ENCODE data around the gene NKTR. TPM values are rescaled to one million over a fixed set of nuclear protein-coding genes. Genes with fewer than 3 reads are reported as not detected.
A peak's percentile ranks its signal among the peaks of the same experiment; 100 is the strongest.

NKTR gene
- total and polyA plus RNA-seq, 3 donors from 2014 or later: 42.2 to 203 (median 175) TPM

GRCh38 chr3:42653303-42653559 lies 52.7 kb downstream of the NKTR start:
- 31 to 34% methylated on average over 3 of the region's 3 CpGs for WGBS, 2 donors
- H3K36me3 ChIP-seq (ENCODE audit: low read depth, missing control alignments): no peaks in the 10 kb centered on the region
- no peaks in the 10 kb centered on the region for H3K27me3 ChIP-seq
- intact Hi-C loops (cut with DNase I; ENCODE audit: low total_unique reads): loop anchor here (10.0 kb wide), 1 partner anchor 58 kb away; the partner anchor contains the start of gene SS18L2
- no peak for DNase-seq
- TF ChIP-seq CTCF (IDR thresholded peaks at IDR 0.05) (no peak), POLR2A (IDR thresholded peaks at IDR 0.05) (no peak)
- no peaks in the 10 kb centered on the region for H3K9me3 ChIP-seq
- peak overlapping the region in 1 of 2 donors; percentile 94 for H3K27ac ChIP-seq
- peaks cover 25% of the 10 kb centered on the region for H3K4me1 ChIP-seq
- H3K4me3 ChIP-seq: peak overlapping the region; percentile 72 to 80

GRCh38 chr3:42653560-42654330 lies 53.3 kb downstream of the NKTR start, which contains the start of gene ZBTB47:
Gene ZBTB47 (plus strand): TSS chr3:42653697. CDS start chr3:42658356, 4,659 bp downstream.
- H3K27ac ChIP-seq: peak within 1 kb of the TSS; percentile 88 to 94
- peaks cover 25% of the 10 kb centered on the region for H3K4me1 ChIP-seq

GRCh38 chr3:42654331-42655201 lies 54.1 kb downstream of the NKTR start:
- DNase-seq: peak; percentile 73

More at GRCh38 chr3:42653560-42654330, 53.3 kb downstream of the NKTR start, which contains the start of gene ZBTB47:
- H3K27me3 ChIP-seq: no peaks in the 10 kb centered on the region
- no peaks in the 10 kb centered on the region for H3K36me3 ChIP-seq (ENCODE audit: low read depth, missing control alignments)
- 3 to 5% methylated on average over 6 to 21 of the region's 31 CpGs for WGBS, 2 donors
- TF ChIP-seq POLR2A (IDR thresholded peaks at IDR 0.05) (no peak), CTCF (IDR thresholded peaks at IDR 0.05) (no peak)
- intact Hi-C loops (cut with DNase I; ENCODE audit: low total_unique reads): loop anchor here (10.0 kb wide), 1 partner anchor 59 kb away; the partner anchor contains the start of gene SS18L2
- peak within 1 kb of the TSS; percentile 72 to 80 for H3K4me3 ChIP-seq
- DNase-seq: no peak
- H3K9me3 ChIP-seq: no peaks in the 10 kb centered on the region

More at GRCh38 chr3:42654331-42655201, 54.1 kb downstream of the NKTR start:
- H3K4me1 ChIP-seq: peaks cover 27% of the 10 kb centered on the region
- peak overlapping the region; percentile 72 to 80 for H3K4me3 ChIP-seq
- WGBS, 2 donors: 0% methylated on average over 21 of the region's 94 CpGs; no CpG with 5 or more reads in 1 of the 2 donors
- H3K36me3 ChIP-seq (ENCODE audit: low read depth, missing control alignments): no peaks in the 10 kb centered on the region
- TF ChIP-seq CTCF (IDR thresholded peaks at IDR 0.05): no peak
- no peak for TF ChIP-seq POLR2A (IDR thresholded peaks at IDR 0.05)
- peak overlapping the region; percentile 88 to 94 for H3K27ac ChIP-seq
- no peaks in the 10 kb centered on the region for H3K9me3 ChIP-seq
- intact Hi-C loops (cut with DNase I; ENCODE audit: low total_unique reads): loop anchor here (10.0 kb wide), 1 partner anchor 60 kb away; the partner anchor contains the start of gene SS18L2
- no peaks in the 10 kb centered on the region for H3K27me3 ChIP-seq

All from testis (tissue), 3 donors.